Fibroblast of lung (primary cell): ENCODE data around the gene DGKQ. TPM values are rescaled to one million over a fixed set of nuclear protein-coding genes. Genes with fewer than 3 reads are reported as not detected.
A peak's percentile ranks its signal among the peaks of the same experiment; 100 is the strongest.

Source experiments
- DNase-seq, 2 donors: peaks; one replicate each; pipeline versions ENCODE4 v3.0.0 to v3.0.0-alpha.2; 2010; ENCODE audit warnings: low read depth in 2 of 2
- H2AFZ ChIP-seq: 2 replicates; pipeline ENCODE4 v1.5.1; 2012; ENCODE audit warnings: low read length, control low read depth, inconsistent platforms
- H3K27ac ChIP-seq: 2 replicates; pipeline ENCODE4 v1.5.1; 2011; ENCODE audit warnings: low read length, control low read depth; ENCODE audit not compliant: insufficient read depth
- H3K27me3 ChIP-seq: 2 replicates; pipeline ENCODE4 v1.5.1; 2011; ENCODE audit warnings: mild to moderate bottlenecking, low read length; ENCODE audit not compliant: control insufficient read depth, insufficient read depth
- H3K36me3 ChIP-seq: 2 replicates; pipeline ENCODE4 v1.5.1; 2011; ENCODE audit warnings: low read length; ENCODE audit not compliant: control insufficient read depth, insufficient read depth
- H3K4me1 ChIP-seq: 2 replicates; pipeline ENCODE4 v1.5.1; 2011; ENCODE audit warnings: low read length; ENCODE audit not compliant: control insufficient read depth, insufficient read depth; ENCODE audit errors: extremely low read depth
- H3K4me2 ChIP-seq: 2 replicates; pipeline ENCODE4 v1.5.1; 2011; ENCODE audit warnings: low read length, control low read depth; ENCODE audit not compliant: insufficient read depth; ENCODE audit errors: extremely low read depth
- H3K4me3 ChIP-seq, 4 experiments: fragments of 200-600 bp in 1 of 4; sonication (generic) in 1 of 4; replicated peaks in 1 of 4; 2 replicates each; pipeline ENCODE4 v1.5.1; 2011 to 2016; ENCODE audit warnings: low read length in 4 of 4, low read depth in 3 of 4, mild to moderate bottlenecking in 3 of 4, control low read depth in 2 of 4, inconsistent platforms in 1 of 4, mixed read lengths in 1 of 4; ENCODE audit not compliant: insufficient read depth in 1 of 4; ENCODE audit errors: control extremely low read depth in 1 of 4
- H3K79me2 ChIP-seq: 2 replicates; pipeline ENCODE4 v1.5.1; 2012; ENCODE audit warnings: mild to moderate bottlenecking, low read length, inconsistent platforms; ENCODE audit not compliant: control insufficient read depth, insufficient read depth
- H3K9ac ChIP-seq: 2 replicates; pipeline ENCODE4 v1.5.1; 2011; ENCODE audit warnings: mild to moderate bottlenecking, low read length, control low read depth; ENCODE audit not compliant: insufficient read depth
- H3K9me3 ChIP-seq: 2 replicates; pipeline ENCODE4 v1.5.1; 2012; ENCODE audit warnings: low read depth, low read length; ENCODE audit not compliant: control insufficient read depth, insufficient read depth
- H4K20me1 ChIP-seq: 2 replicates; pipeline ENCODE4 v1.5.1; 2011; ENCODE audit warnings: low read length; ENCODE audit not compliant: control insufficient read depth, insufficient read depth; ENCODE audit errors: extremely low read depth
- EZH2 ChIP-seq: IDR thresholded peaks from 2 replicates; pipeline ENCODE4 v1.5.1; 2012; ENCODE audit warnings: low read length, control low read depth, mild to moderate bottlenecking; ENCODE audit errors: missing control alignments
- polyA plus RNA-seq, 2 donors: library from polyadenylated mRNA; depleted of rRNA in 1 of 2; stranded (reverse) in 1 of 2; unstranded in 1 of 2; fragments of >200 nt; gene quantifications; 2 replicates each; pipeline ENCODE4 v1.2.1, GENCODE V29; 2011 to 2012; ENCODE audit warnings: missing spikeins in 1 of 2
- total RNA-seq: library from RNA; depleted of rRNA; stranded (reverse); fragments of >200 nt; gene quantifications from 2 replicates; pipeline ENCODE4 v1.2.1, GENCODE V29; 2014
- TF ChIP-seq, protein P1 (sequence below), 2 donors: IDR thresholded peaks in 1 of 2; conservative IDR thresholded peaks in 1 of 2; 1 replicate in 1 of 2; 2 replicates in 1 of 2; pipeline ENCODE4 v1.5.1; 2011 to 2012; ENCODE audit warnings: low read length in 2 of 2, control low read depth in 1 of 2, inconsistent platforms in 1 of 2, low read depth in 1 of 2, mild to moderate bottlenecking in 1 of 2

DGKQ gene
- total and polyA plus RNA-seq, 2 donors (not counting 1 experiment from before 2014, with no cell fraction given): 2.1 to 13.2 TPM

DNA sequence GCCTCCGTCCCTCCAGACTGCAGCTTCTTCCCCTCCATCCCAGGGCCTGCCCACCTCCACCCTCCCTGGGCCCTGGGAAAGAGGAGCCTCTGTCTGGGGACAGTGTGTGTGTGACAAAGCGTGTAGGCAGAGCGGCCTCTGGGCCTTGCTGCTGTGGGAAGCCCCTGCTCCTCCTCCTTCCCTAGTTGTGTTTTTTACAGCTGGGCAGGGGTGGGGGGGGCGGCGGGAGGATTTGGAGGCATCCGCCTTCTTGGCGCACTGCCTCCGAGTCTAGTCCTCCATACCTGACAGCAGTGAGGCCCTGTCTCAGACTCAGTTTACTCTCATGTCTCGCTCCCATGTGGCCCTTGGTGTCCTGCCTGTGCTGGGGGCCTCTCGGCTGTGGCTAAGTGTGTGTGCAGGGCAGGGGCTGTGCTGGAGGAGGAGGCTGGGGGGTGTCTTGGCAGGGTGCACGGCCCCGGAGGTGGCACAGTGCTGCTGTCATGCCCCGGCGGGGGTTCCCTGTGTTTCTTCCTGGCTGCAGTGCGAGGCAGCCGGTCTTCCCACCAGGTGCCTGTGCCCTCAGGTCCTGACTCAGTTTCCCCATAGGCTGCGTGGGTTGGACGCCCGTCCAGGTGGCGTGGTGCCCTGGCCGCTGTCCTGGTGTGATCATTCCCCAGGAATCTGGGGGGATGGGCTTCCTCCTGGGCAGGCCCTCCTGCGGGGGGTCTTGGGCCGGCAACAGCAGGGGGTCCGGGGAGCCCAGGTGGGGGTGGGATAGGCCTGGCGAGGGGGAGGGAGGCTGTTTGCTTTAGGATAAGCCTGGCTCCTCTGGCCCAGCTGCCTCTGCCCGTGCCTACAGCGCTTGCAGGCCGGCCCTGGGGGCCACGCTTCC is 45.0 kb upstream of the DGKQ start:
- no peaks in the 10 kb centered on the region for H3K4me1 ChIP-seq
- no peaks in the 10 kb centered on the region for H4K20me1 ChIP-seq
- no peak overlapping the region for H2AFZ ChIP-seq
- no peaks in the 10 kb centered on the region for H3K36me3 ChIP-seq
- no peak overlapping the region for H3K4me3 ChIP-seq
- H3K4me2 ChIP-seq: no peak overlapping the region
- peak in 1 of 2 donors; percentile 16 for DNase-seq
- H3K9me3 ChIP-seq: no peaks in the 10 kb centered on the region
- TF ChIP-seq EZH2: no peak
- TF ChIP-seq, protein P1, sequence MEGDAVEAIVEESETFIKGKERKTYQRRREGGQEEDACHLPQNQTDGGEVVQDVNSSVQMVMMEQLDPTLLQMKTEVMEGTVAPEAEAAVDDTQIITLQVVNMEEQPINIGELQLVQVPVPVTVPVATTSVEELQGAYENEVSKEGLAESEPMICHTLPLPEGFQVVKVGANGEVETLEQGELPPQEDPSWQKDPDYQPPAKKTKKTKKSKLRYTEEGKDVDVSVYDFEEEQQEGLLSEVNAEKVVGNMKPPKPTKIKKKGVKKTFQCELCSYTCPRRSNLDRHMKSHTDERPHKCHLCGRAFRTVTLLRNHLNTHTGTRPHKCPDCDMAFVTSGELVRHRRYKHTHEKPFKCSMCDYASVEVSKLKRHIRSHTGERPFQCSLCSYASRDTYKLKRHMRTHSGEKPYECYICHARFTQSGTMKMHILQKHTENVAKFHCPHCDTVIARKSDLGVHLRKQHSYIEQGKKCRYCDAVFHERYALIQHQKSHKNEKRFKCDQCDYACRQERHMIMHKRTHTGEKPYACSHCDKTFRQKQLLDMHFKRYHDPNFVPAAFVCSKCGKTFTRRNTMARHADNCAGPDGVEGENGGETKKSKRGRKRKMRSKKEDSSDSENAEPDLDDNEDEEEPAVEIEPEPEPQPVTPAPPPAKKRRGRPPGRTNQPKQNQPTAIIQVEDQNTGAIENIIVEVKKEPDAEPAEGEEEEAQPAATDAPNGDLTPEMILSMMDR (conservative IDR thresholded peaks at IDR 0.05 in 1 of 2, IDR thresholded peaks at IDR 0.05 in 1 of 2; ENCODE audit: low read depth in 1 of 2, low read length in 2 of 2): no peak
- no peak overlapping the region for H3K27ac ChIP-seq
- no peaks in the 10 kb centered on the region for H3K79me2 ChIP-seq
- no peaks in the 10 kb centered on the region for H3K27me3 ChIP-seq
- H3K9ac ChIP-seq: no peak overlapping the region

DNA sequence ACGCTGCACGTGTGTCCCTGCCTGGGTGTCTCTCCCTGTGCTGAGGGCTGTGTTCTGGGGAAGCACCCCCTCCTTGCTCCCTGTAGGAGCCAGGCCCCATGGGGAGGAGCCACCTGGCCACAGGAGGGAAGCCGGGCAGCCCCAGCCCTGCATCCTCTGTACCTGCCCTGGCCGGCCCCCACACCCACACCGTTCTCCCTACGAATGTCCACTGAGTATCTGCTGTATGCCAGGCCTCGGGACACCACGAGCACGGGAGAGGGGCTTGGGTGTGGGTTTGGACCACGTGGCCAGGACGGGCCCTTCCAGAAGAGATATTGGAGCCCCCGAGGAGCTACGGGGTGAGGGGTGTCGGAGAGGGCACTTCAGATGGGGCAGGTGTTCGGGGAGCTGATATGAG is 44.3 kb upstream of the DGKQ start:
- no peaks in the 10 kb centered on the region for H3K9me3 ChIP-seq
- H3K27ac ChIP-seq: no peak overlapping the region
- no peaks in the 10 kb centered on the region for H3K4me1 ChIP-seq
- TF ChIP-seq, protein P1 (conservative IDR thresholded peaks at IDR 0.05 in 1 of 2, IDR thresholded peaks at IDR 0.05 in 1 of 2; ENCODE audit: low read depth in 1 of 2, low read length in 2 of 2): no peak
- TF ChIP-seq EZH2: no peak
- no peaks in the 10 kb centered on the region for H4K20me1 ChIP-seq
- no peak for DNase-seq
- no peak overlapping the region for H3K4me3 ChIP-seq
- no peak overlapping the region for H2AFZ ChIP-seq
- no peak overlapping the region for H3K4me2 ChIP-seq
- H3K9ac ChIP-seq: no peak overlapping the region
- H3K27me3 ChIP-seq: no peaks in the 10 kb centered on the region
- H3K79me2 ChIP-seq: no peaks in the 10 kb centered on the region
- H3K36me3 ChIP-seq: no peaks in the 10 kb centered on the region

DNA sequence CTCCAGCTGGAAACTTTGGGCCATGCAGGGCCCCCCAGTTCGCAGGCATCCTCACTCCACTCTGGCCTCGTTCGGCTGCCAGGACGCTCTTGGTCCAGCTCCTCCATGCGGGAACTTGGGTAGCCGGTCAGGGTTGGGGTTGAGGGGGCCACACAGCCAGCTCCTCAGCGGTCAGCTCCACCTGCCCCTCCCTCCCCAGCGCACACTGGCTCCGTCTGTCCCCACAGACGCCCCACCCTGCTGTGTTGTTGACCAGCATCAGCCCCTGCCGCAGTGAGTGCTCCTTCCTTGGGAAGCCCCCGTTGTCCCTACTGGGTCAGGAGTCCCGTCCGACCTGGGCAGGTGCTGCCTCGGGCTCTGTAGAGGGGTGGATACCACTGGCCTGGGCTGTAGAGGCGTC is 43.8 kb upstream of the DGKQ start:
- no peak overlapping the region for H3K27ac ChIP-seq
- no peak for TF ChIP-seq EZH2
- TF ChIP-seq, protein P1 (conservative IDR thresholded peaks at IDR 0.05 in 1 of 2, IDR thresholded peaks at IDR 0.05 in 1 of 2; ENCODE audit: low read depth in 1 of 2, low read length in 2 of 2): no peak
- no peaks in the 10 kb centered on the region for H3K36me3 ChIP-seq
- DNase-seq: no peak
- no peaks in the 10 kb centered on the region for H3K4me1 ChIP-seq
- H3K27me3 ChIP-seq: no peaks in the 10 kb centered on the region
- no peak overlapping the region for H3K4me3 ChIP-seq
- H3K9me3 ChIP-seq: no peaks in the 10 kb centered on the region
- H3K9ac ChIP-seq: no peak overlapping the region
- H3K4me2 ChIP-seq: no peak overlapping the region
- H3K79me2 ChIP-seq: no peaks in the 10 kb centered on the region
- H2AFZ ChIP-seq: no peak overlapping the region
- no peaks in the 10 kb centered on the region for H4K20me1 ChIP-seq
